Astrocyte (in vitro differentiated cells and primary cell): Measurements from ENCODE around the gene ECHDC3. TPM values are rescaled to one million over a fixed set of nuclear protein-coding genes. Genes with fewer than 3 reads are reported as not detected.

Experiments
- DNase-seq: peaks from one replicate; pipeline ENCODE4 v3.0.0-alpha.2; 2010; ENCODE audit warnings: low read depth
- FAIRE-seq: peaks from 2 replicates; lab custom pipeline; 2011; peaks lifted over from hg19 to GRCh38; lab: Jason Lieb, UNC
- H2AFZ ChIP-seq: 2 replicates; pipeline ENCODE4 v1.6.0; 2012; ENCODE audit warnings: low read depth, low read length, inconsistent platforms
- H3K27ac ChIP-seq: 2 replicates; pipeline ENCODE4 v1.5.1; 2011; ENCODE audit warnings: low read depth, low read length, inconsistent platforms
- H3K27me3 ChIP-seq: 2 replicates; pipeline ENCODE4 v1.6.0; 2011; ENCODE audit warnings: low read length, inconsistent platforms; ENCODE audit not compliant: insufficient read depth
- H3K36me3 ChIP-seq: 2 replicates; pipeline ENCODE4 v1.5.1; 2011; ENCODE audit warnings: low read length, inconsistent platforms; ENCODE audit not compliant: insufficient read depth
- H3K4me1 ChIP-seq: 2 replicates; pipeline ENCODE4 v1.5.1; 2011; ENCODE audit warnings: low read length, inconsistent platforms; ENCODE audit not compliant: insufficient read depth
- H3K4me2 ChIP-seq: 2 replicates; pipeline ENCODE4 v1.6.0; 2012; ENCODE audit warnings: low read length, inconsistent platforms
- H3K4me3 ChIP-seq: 2 replicates; pipeline ENCODE4 v1.5.1; 2011; ENCODE audit warnings: low read depth, mild to moderate bottlenecking, low read length, inconsistent platforms; ENCODE audit not compliant: insufficient read depth
- H3K79me2 ChIP-seq: 2 replicates; pipeline ENCODE4 v1.6.0; 2012; ENCODE audit warnings: mild to moderate bottlenecking, low read length, inconsistent platforms; ENCODE audit not compliant: insufficient read depth
- H3K9ac ChIP-seq: 2 replicates; pipeline ENCODE4 v1.6.0; 2012; ENCODE audit warnings: mild to moderate bottlenecking, low read length, inconsistent platforms
- H3K9me3 ChIP-seq: 2 replicates; pipeline ENCODE4 v1.5.1; 2012; ENCODE audit warnings: low read depth, mild to moderate bottlenecking, low read length, inconsistent platforms; ENCODE audit not compliant: insufficient read depth
- H4K20me1 ChIP-seq: 2 replicates; pipeline ENCODE4 v1.6.0; 2012; ENCODE audit warnings: low read length, inconsistent platforms; ENCODE audit not compliant: insufficient read depth
- H3K27ac Mint-ChIP-seq: one replicate; pipeline ENCODE4 v1.8.0; 2021; ENCODE audit warnings: mild to moderate bottlenecking, mixed read lengths; ENCODE audit not compliant: unreplicated experiment
- H3K27me3 Mint-ChIP-seq: one replicate; pipeline ENCODE4 v1.8.0; 2021; ENCODE audit warnings: low read depth, mixed read lengths; ENCODE audit not compliant: unreplicated experiment
- H3K36me3 Mint-ChIP-seq: one replicate; pipeline ENCODE4 v1.8.0; 2021; ENCODE audit warnings: low read depth, mixed read lengths; ENCODE audit not compliant: unreplicated experiment
- H3K4me1 Mint-ChIP-seq: one replicate; pipeline ENCODE4 v1.8.0; 2021; ENCODE audit warnings: low read depth, mixed read lengths; ENCODE audit not compliant: unreplicated experiment
- H3K4me3 Mint-ChIP-seq: one replicate; pipeline ENCODE4 v1.8.0; 2021; ENCODE audit warnings: mild to moderate bottlenecking, moderate library complexity, mixed read lengths; ENCODE audit not compliant: unreplicated experiment
- H3K9me3 Mint-ChIP-seq: one replicate; pipeline ENCODE4 v1.8.0; 2021; ENCODE audit warnings: mild to moderate bottlenecking, mixed read lengths; ENCODE audit not compliant: unreplicated experiment
- CTCF ChIP-seq: IDR thresholded peaks from 2 replicates; pipeline ENCODE4 v1.5.1; 2011; ENCODE audit warnings: low read depth, mild to moderate bottlenecking, inconsistent platforms, low read length, moderate library complexity; ENCODE audit not compliant: insufficient read depth
- EZH2 ChIP-seq: IDR thresholded peaks from 2 replicates; pipeline ENCODE4 v1.6.1; 2012; ENCODE audit warnings: mild to moderate bottlenecking, low read length, inconsistent platforms; ENCODE audit not compliant: insufficient read depth
- total RNA-seq: library from RNA; stranded (reverse); gene quantifications from 2 replicates; pipeline ENCODE4 v1.2.1, GENCODE V29; 2021

Gene ECHDC3
- total RNA-seq, 1 donor from 2014 or later, result 2.1 TPM

GRCh38 chr10:11723359-11723758 is 18.8 kb upstream of the ECHDC3 start:
- Histone ChIP-seq H3K79me2 (no peaks in the 10 kb centered on the region), H3K4me1 (no peaks in the 10 kb centered on the region), H3K36me3 (no peaks in the 10 kb centered on the region), H4K20me1 (no peaks in the 10 kb centered on the region), H3K27me3 (peaks cover 4% of the 10 kb centered on the region), H3K27ac (no peak overlapping the region), H3K4me3 (no peak overlapping the region), H2AFZ (no peak overlapping the region), H3K4me2 (no peak overlapping the region), H3K9me3 (no peaks in the 10 kb centered on the region), H3K9ac (no peak overlapping the region)
- DNase-seq (no peak), FAIRE-seq (no peak)
- Mint-ChIP-seq H3K4me3 (no peak overlapping the region), H3K27ac (no peak overlapping the region), H3K4me1 (no peaks in the 10 kb centered on the region), H3K36me3 (no peaks in the 10 kb centered on the region), H3K9me3 (no peaks in the 10 kb centered on the region), H3K27me3 (peaks cover 16% of the 10 kb centered on the region)
- TF ChIP-seq EZH2, result no peak
- no peak for TF ChIP-seq CTCF

- Histone ChIP-seq H3K36me3 (no peaks in the 10 kb centered on the region), H3K79me2 (no peaks in the 10 kb centered on the region), H3K4me1 (no peaks in the 10 kb centered on the region), H3K9ac (no peak overlapping the region), H3K4me3 (no peak overlapping the region), H3K27me3 (peaks cover 4% of the 10 kb centered on the region), H3K9me3 (no peaks in the 10 kb centered on the region), H4K20me1 (no peaks in the 10 kb centered on the region), H3K27ac (no peak overlapping the region), H2AFZ (no peak overlapping the region), H3K4me2 (no peak overlapping the region)
- Mint-ChIP-seq H3K27ac (no peak overlapping the region), H3K9me3 (peaks cover 2% of the 10 kb centered on the region), H3K4me3 (no peak overlapping the region), H3K27me3 (peaks cover 16% of the 10 kb centered on the region), H3K36me3 (peaks cover 2% of the 10 kb centered on the region), H3K4me1 (no peaks in the 10 kb centered on the region)
- FAIRE-seq, result peak; percentile 67
- TF ChIP-seq EZH2 (no peak), CTCF (peak; percentile 73)
- peak; percentile 48 for DNase-seq
Observed at GRCh38 chr10:11724938-11725776, 17.0 kb upstream of the ECHDC3 start.

GRCh38 chr10:11725912-11726311 is 16.3 kb upstream of the ECHDC3 start:
- H3K4me2 ChIP-seq, result no peak overlapping the region
- FAIRE-seq, result no peak
- no peak overlapping the region for H3K9ac ChIP-seq
- no peak overlapping the region for H3K27ac ChIP-seq
- no peaks in the 10 kb centered on the region for H3K4me1 Mint-ChIP-seq
- no peaks in the 10 kb centered on the region for H3K36me3 ChIP-seq
- DNase-seq, result no peak
- TF ChIP-seq CTCF (no peak), EZH2 (no peak)
- H3K4me3 ChIP-seq, result no peak overlapping the region
- H3K27me3 Mint-ChIP-seq, result peaks cover 12% of the 10 kb centered on the region
- H4K20me1 ChIP-seq, result no peaks in the 10 kb centered on the region
- peaks cover 6% of the 10 kb centered on the region for H3K9me3 Mint-ChIP-seq
- no peaks in the 10 kb centered on the region for H3K79me2 ChIP-seq
- no peak overlapping the region for H3K27ac Mint-ChIP-seq
- H3K9me3 ChIP-seq, result no peaks in the 10 kb centered on the region
- H3K36me3 Mint-ChIP-seq, result peaks cover 2% of the 10 kb centered on the region
- no peak overlapping the region for H3K4me3 Mint-ChIP-seq
- H3K27me3 ChIP-seq, result peaks cover 4% of the 10 kb centered on the region
- H3K4me1 ChIP-seq, result no peaks in the 10 kb centered on the region
- H2AFZ ChIP-seq, result no peak overlapping the region
